ENCODE results near the gene GFI1B. TPM values are rescaled to one million over a fixed set of nuclear protein-coding genes. Genes with fewer than 3 reads are reported as not detected.

The GFI1B gene
- total RNA-seq, 1 experiment from 2014 or later: 0.77 TPM

DNA sequence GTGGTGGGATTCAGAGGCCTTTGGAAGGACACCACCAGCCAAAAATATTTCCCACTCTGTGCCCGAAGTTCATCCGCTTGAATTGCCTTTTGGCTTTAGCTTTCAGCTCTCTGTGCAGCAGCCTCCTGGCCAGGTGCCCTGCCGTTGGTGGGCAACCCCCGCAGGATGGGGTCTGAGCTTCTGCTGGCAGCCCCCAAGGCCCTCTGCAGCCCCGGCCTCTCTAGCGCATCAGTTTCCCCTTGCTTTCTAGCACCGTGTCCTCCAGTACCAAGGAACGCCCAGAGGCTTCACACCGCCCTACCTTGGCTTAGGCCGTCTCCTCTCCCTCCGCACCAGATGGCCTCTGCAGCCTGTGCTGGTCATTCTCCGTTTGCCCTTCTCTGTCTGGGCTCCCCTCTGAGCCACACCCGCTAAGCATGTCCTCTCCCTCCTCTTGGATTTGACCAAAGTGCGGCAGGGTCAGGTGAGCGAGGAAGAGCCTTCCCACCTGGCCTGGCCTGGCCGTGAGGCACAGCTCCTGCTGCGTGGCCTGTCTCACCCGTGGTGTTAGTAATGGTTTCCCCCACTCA, 29.9 kb upstream of the GFI1B start:
- peak overlapping the region; percentile 24; the same call in 1 of the 2 replicates for H3K27ac Mint-ChIP-seq
- CTCF ChIA-PET: interaction anchor here (0.9 kb wide), 1 partner anchor 73 kb away, joined by 3 read pairs; no protein-coding TSS in a partner anchor
- DNase-seq (ENCODE audit: low spot score): no peak
- peaks cover 21% of the 10 kb centered on the region for H3K4me1 Mint-ChIP-seq
- no peaks in the 10 kb centered on the region for H3K36me3 Mint-ChIP-seq
- no peak for TF ChIP-seq USF2 (CRISPR knock-in tag; IDR thresholded peaks at IDR 0.05)
- TF ChIP-seq ELF4 (CRISPR knock-in tag; IDR thresholded peaks at IDR 0.05; ENCODE audit: low read depth): no peak
- no peak for TF ChIP-seq ZNF138 (CRISPR knock-in tag; conservative IDR thresholded peaks at IDR 0.05)
- TF ChIP-seq GABPB1 (CRISPR knock-in tag; IDR thresholded peaks at IDR 0.05): no peak
- no peak for TF ChIP-seq JAZF1 (CRISPR knock-in tag; IDR thresholded peaks at IDR 0.05)
- TF ChIP-seq SMAD4 (CRISPR knock-in tag; IDR thresholded peaks at IDR 0.05): no peak
- TF ChIP-seq TP53 (CRISPR knock-in tag; IDR thresholded peaks at IDR 0.05): no peak
- no peaks in the 10 kb centered on the region for H3K27me3 Mint-ChIP-seq (ENCODE audit: low read depth)
- POLR2A ChIA-PET: no interaction called here
- ATAC-seq: no peak
- H3K9me3 Mint-ChIP-seq: no peaks in the 10 kb centered on the region
- H3K4me3 Mint-ChIP-seq: no peak overlapping the region

DNA sequence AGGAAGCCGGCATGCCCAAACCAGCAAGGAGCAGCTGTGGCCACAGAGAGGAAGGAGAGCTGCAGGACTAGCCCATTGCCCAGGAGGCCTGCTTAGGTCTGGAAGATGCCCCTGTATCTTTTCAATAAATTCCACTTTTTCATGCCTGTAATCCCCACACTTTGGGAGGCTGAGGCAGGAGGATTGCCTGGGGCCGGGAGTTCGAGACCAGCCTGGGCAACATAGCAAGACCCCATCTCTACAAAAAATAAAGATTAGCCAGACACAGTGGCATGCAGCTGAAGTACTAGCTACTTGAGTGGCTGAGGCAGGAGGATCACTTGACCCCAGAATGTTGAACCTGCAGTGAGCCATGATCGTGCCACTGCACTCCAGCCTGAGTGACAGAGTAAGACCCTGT, 28.8 kb upstream of the GFI1B start:
- Mint-ChIP-seq H3K4me1 (peaks cover 20% of the 10 kb centered on the region), H3K27me3 (ENCODE audit: low read depth) (no peaks in the 10 kb centered on the region), H3K36me3 (no peaks in the 10 kb centered on the region), H3K9me3 (no peaks in the 10 kb centered on the region), H3K27ac (no peak overlapping the region), H3K4me3 (no peak overlapping the region)
- ATAC-seq (no peak), DNase-seq (ENCODE audit: low spot score) (no peak)
- ChIA-PET CTCF (no interaction called here), POLR2A (no interaction called here)
- TF ChIP-seq ZNF121 (CRISPR knock-in tag; IDR thresholded peaks at IDR 0.05): peak; percentile 82
- TF ChIP-seq TEAD1 (CRISPR knock-in tag; IDR thresholded peaks at IDR 0.05): no peak

DNA sequence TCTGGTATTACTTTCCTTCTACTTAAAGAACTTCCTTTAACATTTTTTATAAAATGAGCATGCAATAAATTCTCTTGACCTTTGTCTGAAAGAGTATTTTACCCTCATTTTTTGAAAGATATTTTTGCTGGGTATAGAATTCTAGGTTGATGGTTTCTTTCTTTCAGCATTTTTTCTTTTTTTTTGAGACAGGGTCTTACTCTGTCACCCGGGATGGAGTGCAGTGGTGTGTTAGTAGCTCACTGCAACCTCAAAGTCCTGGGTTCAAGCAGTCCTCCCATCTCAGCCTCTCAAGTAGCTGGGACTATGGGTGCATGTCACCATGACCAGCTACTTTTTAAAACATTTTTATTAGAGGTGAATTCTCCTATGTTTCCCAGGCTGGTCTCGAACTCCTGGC, 23.4 kb upstream of the GFI1B start:
- CTCF ChIA-PET: interaction anchor here (1.1 kb wide), 1 partner anchor 18 kb away, joined by 3 read pairs; no protein-coding TSS in a partner anchor
- H3K4me1 Mint-ChIP-seq: no peaks in the 10 kb centered on the region
- POLR2A ChIA-PET: no interaction called here
- DNase-seq (ENCODE audit: low spot score) (no peak), ATAC-seq (no peak)
- peaks cover 10% of the 10 kb centered on the region for H3K9me3 Mint-ChIP-seq
- H3K27ac Mint-ChIP-seq: no peak overlapping the region
- no peaks in the 10 kb centered on the region for H3K36me3 Mint-ChIP-seq
- H3K4me3 Mint-ChIP-seq: no peak overlapping the region
- H3K27me3 Mint-ChIP-seq (ENCODE audit: low read depth): peaks cover 10% of the 10 kb centered on the region
- TF ChIP-seq NFYB (CRISPR knock-in tag; conservative IDR thresholded peaks at IDR 0.05; ENCODE audit: low read depth): no peak
- TF ChIP-seq JUN (CRISPR knock-in tag; IDR thresholded peaks at IDR 0.05): no peak
- TF ChIP-seq FOXP1 (CRISPR knock-in tag; IDR thresholded peaks at IDR 0.05; ENCODE audit: borderline replicate concordance): no peak
- no peak for TF ChIP-seq CREM (CRISPR knock-in tag; IDR thresholded peaks at IDR 0.05)
- no peak for TF ChIP-seq GABPB1 (CRISPR knock-in tag; IDR thresholded peaks at IDR 0.05)
- TF ChIP-seq, protein P1, sequence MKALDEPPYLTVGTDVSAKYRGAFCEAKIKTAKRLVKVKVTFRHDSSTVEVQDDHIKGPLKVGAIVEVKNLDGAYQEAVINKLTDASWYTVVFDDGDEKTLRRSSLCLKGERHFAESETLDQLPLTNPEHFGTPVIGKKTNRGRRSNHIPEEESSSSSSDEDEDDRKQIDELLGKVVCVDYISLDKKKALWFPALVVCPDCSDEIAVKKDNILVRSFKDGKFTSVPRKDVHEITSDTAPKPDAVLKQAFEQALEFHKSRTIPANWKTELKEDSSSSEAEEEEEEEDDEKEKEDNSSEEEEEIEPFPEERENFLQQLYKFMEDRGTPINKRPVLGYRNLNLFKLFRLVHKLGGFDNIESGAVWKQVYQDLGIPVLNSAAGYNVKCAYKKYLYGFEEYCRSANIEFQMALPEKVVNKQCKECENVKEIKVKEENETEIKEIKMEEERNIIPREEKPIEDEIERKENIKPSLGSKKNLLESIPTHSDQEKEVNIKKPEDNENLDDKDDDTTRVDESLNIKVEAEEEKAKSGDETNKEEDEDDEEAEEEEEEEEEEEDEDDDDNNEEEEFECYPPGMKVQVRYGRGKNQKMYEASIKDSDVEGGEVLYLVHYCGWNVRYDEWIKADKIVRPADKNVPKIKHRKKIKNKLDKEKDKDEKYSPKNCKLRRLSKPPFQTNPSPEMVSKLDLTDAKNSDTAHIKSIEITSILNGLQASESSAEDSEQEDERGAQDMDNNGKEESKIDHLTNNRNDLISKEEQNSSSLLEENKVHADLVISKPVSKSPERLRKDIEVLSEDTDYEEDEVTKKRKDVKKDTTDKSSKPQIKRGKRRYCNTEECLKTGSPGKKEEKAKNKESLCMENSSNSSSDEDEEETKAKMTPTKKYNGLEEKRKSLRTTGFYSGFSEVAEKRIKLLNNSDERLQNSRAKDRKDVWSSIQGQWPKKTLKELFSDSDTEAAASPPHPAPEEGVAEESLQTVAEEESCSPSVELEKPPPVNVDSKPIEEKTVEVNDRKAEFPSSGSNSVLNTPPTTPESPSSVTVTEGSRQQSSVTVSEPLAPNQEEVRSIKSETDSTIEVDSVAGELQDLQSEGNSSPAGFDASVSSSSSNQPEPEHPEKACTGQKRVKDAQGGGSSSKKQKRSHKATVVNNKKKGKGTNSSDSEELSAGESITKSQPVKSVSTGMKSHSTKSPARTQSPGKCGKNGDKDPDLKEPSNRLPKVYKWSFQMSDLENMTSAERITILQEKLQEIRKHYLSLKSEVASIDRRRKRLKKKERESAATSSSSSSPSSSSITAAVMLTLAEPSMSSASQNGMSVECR (CRISPR knock-in tag; IDR thresholded peaks at IDR 0.05; ENCODE audit: borderline replicate concordance): no peak
- no peak for TF ChIP-seq NR3C1 (CRISPR knock-in tag; conservative IDR thresholded peaks at IDR 0.05; ENCODE audit: low read depth)
- no peak for TF ChIP-seq PRRX2 (CRISPR knock-in tag; IDR thresholded peaks at IDR 0.05)
- no peak for TF ChIP-seq RELA (CRISPR knock-in tag; IDR thresholded peaks at IDR 0.05; ENCODE audit: borderline replicate concordance)

Measured in WTC11 (cell line).